Measurements from ENCODE around the gene KRT75.

KRT75 gene

DNA sequence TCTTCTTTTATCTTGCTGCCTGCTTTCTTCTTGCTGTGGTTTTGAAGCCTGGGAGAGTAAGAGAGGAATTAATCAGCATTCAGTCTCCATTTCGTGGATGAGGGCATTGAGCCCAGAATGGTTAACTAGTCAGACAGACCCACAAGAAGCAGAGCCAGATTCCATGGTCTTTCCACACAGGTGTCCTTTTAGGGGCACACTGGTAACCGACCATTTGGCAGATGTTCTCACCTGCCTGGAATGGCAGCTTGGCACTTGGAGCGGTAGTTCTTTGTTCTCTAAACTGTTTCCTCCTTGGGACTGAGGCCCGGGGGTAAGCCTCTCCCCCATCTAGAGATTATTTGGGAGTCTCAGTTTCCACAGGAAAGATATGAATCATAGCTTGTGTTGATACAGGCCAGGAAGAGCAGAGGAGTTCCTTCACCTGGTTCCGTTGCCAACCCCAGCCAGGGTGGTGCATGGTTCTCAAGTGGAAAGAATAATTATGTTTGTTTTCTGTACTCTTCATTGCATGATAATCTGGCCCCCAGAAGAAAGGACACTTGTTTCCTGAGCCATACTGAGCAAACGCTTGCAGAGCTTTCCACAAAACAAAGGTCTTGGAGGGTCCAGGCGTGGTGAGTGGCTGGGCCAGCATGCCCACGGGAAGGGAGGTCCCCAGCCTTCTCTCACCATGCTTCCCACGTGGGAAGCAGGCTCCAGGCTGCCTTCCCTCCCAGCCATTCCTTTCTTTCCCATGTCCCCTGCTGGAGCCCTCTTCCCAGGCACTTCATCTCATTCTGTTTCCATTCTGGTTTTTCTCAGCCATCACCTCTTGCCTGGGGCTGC lies 2.0 kb upstream of the KRT75 start:
- Histone ChIP-seq H3K4me3 (replicated peaks; ENCODE audit: low read depth, low read length) (no peak overlapping the region), H3K36me3 (ENCODE audit: control insufficient read depth, insufficient read depth, low read length) (no peaks in the 10 kb centered on the region), H3K27me3 (replicated peaks; ENCODE audit: control insufficient read depth, insufficient read depth, low read length) (no peaks in the 10 kb centered on the region; the same call in 1 of the 2 replicates)
- TF ChIP-seq, protein P1, sequence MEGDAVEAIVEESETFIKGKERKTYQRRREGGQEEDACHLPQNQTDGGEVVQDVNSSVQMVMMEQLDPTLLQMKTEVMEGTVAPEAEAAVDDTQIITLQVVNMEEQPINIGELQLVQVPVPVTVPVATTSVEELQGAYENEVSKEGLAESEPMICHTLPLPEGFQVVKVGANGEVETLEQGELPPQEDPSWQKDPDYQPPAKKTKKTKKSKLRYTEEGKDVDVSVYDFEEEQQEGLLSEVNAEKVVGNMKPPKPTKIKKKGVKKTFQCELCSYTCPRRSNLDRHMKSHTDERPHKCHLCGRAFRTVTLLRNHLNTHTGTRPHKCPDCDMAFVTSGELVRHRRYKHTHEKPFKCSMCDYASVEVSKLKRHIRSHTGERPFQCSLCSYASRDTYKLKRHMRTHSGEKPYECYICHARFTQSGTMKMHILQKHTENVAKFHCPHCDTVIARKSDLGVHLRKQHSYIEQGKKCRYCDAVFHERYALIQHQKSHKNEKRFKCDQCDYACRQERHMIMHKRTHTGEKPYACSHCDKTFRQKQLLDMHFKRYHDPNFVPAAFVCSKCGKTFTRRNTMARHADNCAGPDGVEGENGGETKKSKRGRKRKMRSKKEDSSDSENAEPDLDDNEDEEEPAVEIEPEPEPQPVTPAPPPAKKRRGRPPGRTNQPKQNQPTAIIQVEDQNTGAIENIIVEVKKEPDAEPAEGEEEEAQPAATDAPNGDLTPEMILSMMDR (IDR thresholded peaks at IDR 0.05; ENCODE audit: insufficient read depth, low read length, poor library complexity, severe bottlenecking), result no peak
- no peak for DNase-seq (ENCODE audit: extremely low read depth, insufficient read length)

DNA sequence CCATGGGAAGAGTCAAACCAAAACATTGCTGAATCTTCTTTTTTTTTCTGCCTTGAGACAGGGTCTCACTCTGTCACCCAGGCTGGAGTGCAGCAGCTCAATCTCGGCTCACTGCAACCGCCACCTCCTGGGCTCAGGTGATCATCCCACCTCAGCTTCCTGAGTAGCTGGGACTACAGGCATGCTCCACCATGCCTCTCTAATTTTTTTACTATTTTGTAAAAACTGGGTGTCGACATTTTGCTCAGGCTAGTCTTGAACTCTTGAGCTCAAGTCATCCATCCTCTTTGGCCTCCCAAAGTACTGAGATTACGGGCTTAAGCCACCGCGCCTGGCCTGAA lies 1.5 kb upstream of the KRT75 start:
- Histone ChIP-seq H3K4me3 (replicated peaks; ENCODE audit: low read depth, low read length) (no peak overlapping the region), H3K36me3 (ENCODE audit: control insufficient read depth, insufficient read depth, low read length) (no peaks in the 10 kb centered on the region), H3K27me3 (replicated peaks; ENCODE audit: control insufficient read depth, insufficient read depth, low read length) (no peaks in the 10 kb centered on the region; the same call in 1 of the 2 replicates)
- no peak for DNase-seq (ENCODE audit: extremely low read depth, insufficient read length)
- TF ChIP-seq, protein P1 (IDR thresholded peaks at IDR 0.05; ENCODE audit: insufficient read depth, low read length, poor library complexity, severe bottlenecking), result no peak

DNA sequence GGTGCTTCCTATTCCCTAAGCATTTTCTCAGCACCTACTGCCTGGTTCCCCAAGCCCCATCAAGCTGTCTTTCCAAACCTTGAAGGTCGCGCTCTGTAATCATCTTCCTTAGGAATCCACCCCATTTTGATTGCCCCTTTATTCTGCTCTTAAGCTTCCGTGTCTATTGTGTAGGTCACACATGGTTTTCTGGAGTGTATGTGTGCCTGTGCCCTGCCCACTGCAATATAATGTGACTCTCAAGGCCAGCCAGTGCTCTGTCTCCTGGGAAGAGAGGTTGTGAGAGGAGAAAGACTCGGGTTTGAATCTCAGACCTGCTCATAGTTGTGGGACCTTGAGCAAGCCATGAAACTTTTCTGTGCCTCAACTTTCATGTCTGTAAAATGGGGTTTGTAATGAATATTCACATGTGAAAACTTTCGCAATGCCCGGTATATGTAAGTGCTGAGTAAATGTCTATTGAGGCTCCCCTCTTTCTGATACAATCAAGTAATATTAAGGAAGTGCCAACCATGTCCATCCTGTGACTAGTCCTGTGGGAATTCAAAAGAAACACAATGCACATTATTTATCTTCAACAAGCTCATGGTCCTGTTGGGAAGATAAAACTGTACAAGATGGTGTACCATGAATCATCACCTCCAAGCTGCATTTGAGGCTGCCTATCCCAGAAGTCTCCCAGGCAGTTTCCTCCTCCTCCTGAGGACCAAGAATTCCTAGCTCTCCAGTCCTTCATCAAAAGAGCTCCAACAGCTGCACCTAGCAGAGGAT lies 774 bp upstream of the KRT75 start:
- Histone ChIP-seq H3K36me3 (ENCODE audit: control insufficient read depth, insufficient read depth, low read length) (no peaks in the 10 kb centered on the region), H3K4me3 (replicated peaks; ENCODE audit: low read depth, low read length) (no peak overlapping the region), H3K27me3 (replicated peaks; ENCODE audit: control insufficient read depth, insufficient read depth, low read length) (no peaks in the 10 kb centered on the region; the same call in 1 of the 2 replicates)
- TF ChIP-seq, protein P1 (IDR thresholded peaks at IDR 0.05; ENCODE audit: insufficient read depth, low read length, poor library complexity, severe bottlenecking), result no peak
- no peak for DNase-seq (ENCODE audit: extremely low read depth, insufficient read length)

DNA sequence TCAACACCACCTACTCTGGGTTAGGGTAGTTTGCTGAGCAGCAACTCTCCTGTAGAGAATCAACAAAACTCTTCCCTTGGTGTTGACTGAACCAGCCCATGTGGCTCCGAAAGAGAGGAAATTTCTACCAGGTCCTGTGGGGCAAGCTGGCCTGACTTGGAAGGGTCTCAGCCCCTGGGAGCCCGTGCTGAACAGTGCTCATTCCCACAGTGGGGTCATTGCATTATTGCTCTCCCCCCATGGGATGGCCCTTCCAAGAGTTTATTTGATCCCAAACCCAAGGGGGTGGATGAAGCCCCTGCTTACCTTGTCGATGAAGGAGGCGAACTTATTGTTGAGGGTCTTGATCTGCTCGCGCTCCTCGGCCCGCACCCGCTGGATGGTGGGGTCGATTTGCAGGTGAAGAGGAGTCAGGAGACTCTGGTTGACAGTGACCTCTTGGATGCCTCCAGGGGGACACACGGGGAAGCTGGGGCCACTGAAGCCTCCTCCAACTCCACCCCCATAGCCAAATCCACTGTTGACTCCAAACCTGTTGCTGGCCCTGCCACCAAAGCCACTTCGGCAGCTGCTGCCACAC lies 580 bp downstream of the KRT75 start:
- no peaks in the 10 kb centered on the region; the same call in none of the 2 replicates for H3K27me3 ChIP-seq (replicated peaks; ENCODE audit: control insufficient read depth, insufficient read depth, low read length)
- TF ChIP-seq, protein P1 (IDR thresholded peaks at IDR 0.05; ENCODE audit: insufficient read depth, low read length, poor library complexity, severe bottlenecking), result no peak
- H3K36me3 ChIP-seq (ENCODE audit: control insufficient read depth, insufficient read depth, low read length), result no peaks in the 10 kb centered on the region
- DNase-seq (ENCODE audit: extremely low read depth, insufficient read length), result no peak
- no peak overlapping the region for H3K4me3 ChIP-seq (replicated peaks; ENCODE audit: low read depth, low read length)

DNA sequence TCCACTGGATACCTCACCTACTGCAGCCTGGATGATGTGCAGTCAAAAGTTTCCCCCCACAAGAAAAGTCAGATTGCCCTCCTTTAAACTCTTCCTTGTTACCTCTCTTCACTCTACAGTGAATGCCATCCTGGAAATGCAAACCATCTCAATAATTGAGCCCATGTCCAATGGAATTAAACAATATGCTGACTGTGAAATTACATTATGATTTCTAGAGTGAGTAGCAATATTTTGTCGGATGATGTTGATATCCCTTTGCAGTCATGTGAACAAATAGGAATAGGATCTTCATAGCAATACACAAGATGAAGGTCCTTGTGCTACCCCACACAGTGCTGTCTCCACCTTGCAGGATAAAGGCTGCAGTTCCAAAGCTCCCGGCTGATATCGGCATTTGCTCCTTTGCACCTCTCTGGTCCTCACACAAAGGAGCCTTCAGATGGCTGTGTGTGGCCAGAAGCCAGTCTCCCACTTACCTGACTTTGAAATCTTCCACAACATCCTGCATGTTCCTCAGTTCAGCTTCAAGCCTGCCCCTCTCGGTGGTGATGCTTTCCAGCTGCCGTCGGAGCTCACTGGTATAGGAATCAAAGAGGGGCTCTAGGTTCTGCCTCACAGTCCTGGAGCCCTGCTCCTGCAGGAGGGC lies 1.5 kb downstream of the KRT75 start:
- TF ChIP-seq, protein P1 (IDR thresholded peaks at IDR 0.05; ENCODE audit: insufficient read depth, low read length, poor library complexity, severe bottlenecking), result no peak
- no peak for DNase-seq (ENCODE audit: extremely low read depth, insufficient read length)
- H3K36me3 ChIP-seq (ENCODE audit: control insufficient read depth, insufficient read depth, low read length), result no peaks in the 10 kb centered on the region
- H3K27me3 ChIP-seq (replicated peaks; ENCODE audit: control insufficient read depth, insufficient read depth, low read length), result no peaks in the 10 kb centered on the region; the same call in none of the 2 replicates
- no peak overlapping the region for H3K4me3 ChIP-seq (replicated peaks; ENCODE audit: low read depth, low read length)
